OCI-LY7 (cell line): Measurements from ENCODE around the gene CCDC102B.

Experiments
- EZH2phosphoT487 ChIP-seq: fragments of 200-600 bp; sonication (generic); IDR thresholded peaks from 2 replicates; pipeline ENCODE4 v1.6.1; 2018; ENCODE audit warnings: low read depth, borderline replicate concordance, mild to moderate bottlenecking, mixed run types, antibody characterized with exemption, low read length, moderate library complexity, mixed read lengths
- TF ChIP-seq, protein P1 (sequence below): fragments of 200-600 bp; sonication (generic); conservative IDR thresholded peaks from 2 replicates; pipeline ENCODE4 v1.5.1; 2014; ENCODE audit warnings: mild to moderate bottlenecking, antibody characterized with exemption, low read length, moderate library complexity, mixed read lengths

DNA sequence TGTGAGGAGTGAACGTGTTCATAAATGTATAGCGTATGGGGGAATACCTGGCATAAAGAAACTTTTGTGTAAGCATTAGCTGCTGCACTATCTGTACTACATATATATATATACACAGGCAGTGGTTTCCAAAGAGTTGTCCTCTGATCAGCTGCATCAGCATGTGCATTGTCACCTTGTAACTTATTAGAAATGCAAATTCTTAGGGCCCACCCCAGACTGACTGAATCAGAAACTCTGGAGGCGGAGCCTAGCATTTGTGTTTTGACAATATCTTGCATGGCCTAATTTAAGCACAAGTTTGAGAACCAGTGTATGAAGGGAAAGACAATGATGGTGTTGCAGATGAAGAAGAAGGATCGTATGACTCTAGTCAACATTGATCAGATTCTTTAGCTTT, 299.5 kb downstream of the CCDC102B start:
- TF ChIP-seq, protein P1, sequence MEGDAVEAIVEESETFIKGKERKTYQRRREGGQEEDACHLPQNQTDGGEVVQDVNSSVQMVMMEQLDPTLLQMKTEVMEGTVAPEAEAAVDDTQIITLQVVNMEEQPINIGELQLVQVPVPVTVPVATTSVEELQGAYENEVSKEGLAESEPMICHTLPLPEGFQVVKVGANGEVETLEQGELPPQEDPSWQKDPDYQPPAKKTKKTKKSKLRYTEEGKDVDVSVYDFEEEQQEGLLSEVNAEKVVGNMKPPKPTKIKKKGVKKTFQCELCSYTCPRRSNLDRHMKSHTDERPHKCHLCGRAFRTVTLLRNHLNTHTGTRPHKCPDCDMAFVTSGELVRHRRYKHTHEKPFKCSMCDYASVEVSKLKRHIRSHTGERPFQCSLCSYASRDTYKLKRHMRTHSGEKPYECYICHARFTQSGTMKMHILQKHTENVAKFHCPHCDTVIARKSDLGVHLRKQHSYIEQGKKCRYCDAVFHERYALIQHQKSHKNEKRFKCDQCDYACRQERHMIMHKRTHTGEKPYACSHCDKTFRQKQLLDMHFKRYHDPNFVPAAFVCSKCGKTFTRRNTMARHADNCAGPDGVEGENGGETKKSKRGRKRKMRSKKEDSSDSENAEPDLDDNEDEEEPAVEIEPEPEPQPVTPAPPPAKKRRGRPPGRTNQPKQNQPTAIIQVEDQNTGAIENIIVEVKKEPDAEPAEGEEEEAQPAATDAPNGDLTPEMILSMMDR: no peak
- no peak for TF ChIP-seq EZH2phosphoT487
